Subcutaneous adipose tissue (tissue), 4 donors: ENCODE results near the gene ENTPD6. TPM values are rescaled to one million over a fixed set of nuclear protein-coding genes. Genes with fewer than 3 reads are reported as not detected.

Source experiments
- CTCF ChIP-seq: fragments of 450-650 bp; IDR thresholded peaks from one replicate; pipeline ENCODE4 v1.5.1; 2016; ENCODE audit warnings: low read depth, mild to moderate bottlenecking, control low read depth, antibody characterized with exemption, moderate library complexity
- total RNA-seq, 4 donors: library from RNA; depleted of rRNA; stranded (reverse); fragments of >200 nt; gene quantifications; one replicate each; pipeline ENCODE4 v1.1.0, GENCODE V29; 2016

The ENTPD6 gene
- total RNA-seq, 4 donors from 2014 or later: 41.3 to 82.5 (median 53.6) TPM

- TF ChIP-seq CTCF: no peak
Observed at GRCh38 chr20:25259358-25259757, 63.8 kb downstream of the ENTPD6 start.

- TF ChIP-seq CTCF: no peak
Observed at GRCh38 chr20:25259788-25260254, 64.3 kb downstream of the ENTPD6 start.

GRCh38 chr20:25269057-25269832 lies 73.7 kb downstream of the ENTPD6 start:
- no peak for TF ChIP-seq CTCF

- no peak for TF ChIP-seq CTCF
Observed at GRCh38 chr20:25269833-25270170, 74.3 kb downstream of the ENTPD6 start.

GRCh38 chr20:25270829-25271251 lies 75.3 kb downstream of the ENTPD6 start:
- TF ChIP-seq CTCF: no peak

- TF ChIP-seq CTCF: no peak
Observed at GRCh38 chr20:25271486-25272222, 76.1 kb downstream of the ENTPD6 start.

- TF ChIP-seq CTCF: no peak
Observed at GRCh38 chr20:25272223-25273000, 76.9 kb downstream of the ENTPD6 start.
